Left kidney (tissue), 2 donors: ENCODE data around the gene TFCP2. TPM values are rescaled to one million over a fixed set of nuclear protein-coding genes. Genes with fewer than 3 reads are reported as not detected.

Source experiments
- DNase-seq: peaks from one replicate; pipeline ENCODE4 v3.0.0-alpha.2; 2013
- polyA plus RNA-seq: library from polyadenylated mRNA; unstranded; fragments of 120-200 nt; gene quantifications from one replicate; pipeline ENCODE4 v1.2.1, GENCODE V29; 2013; ENCODE audit not compliant: insufficient read length

The TFCP2 gene
- polyA plus RNA-seq, 1 donor = 62.7 TPM

DNA sequence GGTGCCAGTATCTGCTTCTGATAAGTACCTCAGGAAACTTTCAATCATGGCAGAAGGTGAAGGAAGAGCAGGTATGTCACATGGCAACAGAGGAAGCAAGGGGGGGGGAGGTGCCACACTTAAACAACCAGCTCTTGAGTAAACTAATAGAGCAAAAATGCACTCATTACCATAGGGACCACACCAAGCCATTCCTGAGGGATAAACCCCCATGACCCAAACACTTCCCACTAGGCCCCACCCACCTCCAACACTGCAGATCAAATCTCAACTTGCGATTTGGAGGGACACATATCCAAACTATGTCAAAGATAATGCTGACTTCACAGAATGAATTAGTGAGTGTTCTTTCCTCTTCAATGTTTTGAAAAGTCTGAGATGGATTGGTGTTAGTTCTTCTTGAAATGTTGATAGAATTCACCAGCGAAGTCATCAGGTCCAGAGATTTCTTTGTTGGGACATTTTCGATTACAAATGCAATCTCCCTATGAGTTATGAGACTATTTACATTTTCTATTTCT lies 16.6 kb downstream of the TFCP2 start:
- no peak for DNase-seq

DNA sequence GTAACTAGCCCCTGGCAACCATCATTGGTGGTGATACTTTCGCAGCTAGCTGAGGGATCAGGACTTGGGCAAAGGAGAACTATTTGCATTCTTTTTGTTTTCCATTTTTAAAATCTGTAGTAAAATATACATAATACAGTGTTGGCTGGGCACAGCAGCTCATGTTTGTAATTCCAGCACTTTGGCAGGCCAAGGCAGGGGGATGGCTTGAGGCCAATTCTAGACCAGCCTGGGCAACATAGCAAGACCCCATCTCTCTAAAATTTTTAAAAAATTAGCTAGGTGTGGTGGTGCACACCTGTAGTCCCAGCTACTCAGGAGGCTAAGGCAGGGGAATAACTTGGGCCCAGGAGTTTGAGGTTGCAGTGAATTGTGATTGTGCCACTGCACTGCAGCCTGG lies 20.0 kb downstream of the TFCP2 start:
- DNase-seq = no peak

DNA sequence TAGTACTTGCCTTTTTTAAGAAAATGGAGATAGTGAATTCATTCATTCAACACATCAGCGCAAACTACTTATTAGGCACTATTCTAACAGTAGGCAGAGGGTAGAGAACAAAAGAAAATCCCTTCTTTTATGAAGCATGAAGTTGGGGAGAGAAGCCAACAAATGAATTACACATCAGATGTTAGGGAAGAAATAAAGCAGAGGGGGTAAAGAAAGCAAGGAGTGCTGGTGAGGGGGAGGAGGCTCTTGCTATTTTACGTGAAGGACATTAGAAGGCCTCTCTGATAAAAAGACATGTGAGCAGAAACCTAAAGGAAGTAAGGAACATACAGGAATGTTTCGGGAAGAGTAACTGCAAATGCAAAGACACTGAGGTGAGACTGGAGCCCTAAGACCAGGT lies 22.2 kb downstream of the TFCP2 start:
- DNase-seq = no peak

DNA sequence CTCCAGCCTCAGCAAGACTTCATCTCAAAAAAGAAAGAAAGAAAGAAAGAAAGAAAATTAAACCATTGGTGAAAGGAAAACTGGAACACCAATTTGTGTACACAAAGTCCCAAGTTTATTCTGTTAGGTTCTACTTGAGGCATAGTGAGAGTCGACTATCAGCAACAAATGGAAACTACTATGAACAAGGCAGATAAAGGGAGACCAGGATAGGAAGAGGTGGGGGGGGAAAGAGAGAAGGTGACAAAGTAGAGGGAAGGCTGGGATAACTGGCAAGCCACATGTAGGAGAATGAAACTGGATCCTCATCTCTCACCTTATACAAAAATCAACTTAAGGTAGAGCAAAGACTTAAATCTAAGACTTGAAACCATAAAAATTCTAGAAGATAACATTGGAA lies 25.6 kb downstream of the TFCP2 start:
- no peak for DNase-seq

DNA sequence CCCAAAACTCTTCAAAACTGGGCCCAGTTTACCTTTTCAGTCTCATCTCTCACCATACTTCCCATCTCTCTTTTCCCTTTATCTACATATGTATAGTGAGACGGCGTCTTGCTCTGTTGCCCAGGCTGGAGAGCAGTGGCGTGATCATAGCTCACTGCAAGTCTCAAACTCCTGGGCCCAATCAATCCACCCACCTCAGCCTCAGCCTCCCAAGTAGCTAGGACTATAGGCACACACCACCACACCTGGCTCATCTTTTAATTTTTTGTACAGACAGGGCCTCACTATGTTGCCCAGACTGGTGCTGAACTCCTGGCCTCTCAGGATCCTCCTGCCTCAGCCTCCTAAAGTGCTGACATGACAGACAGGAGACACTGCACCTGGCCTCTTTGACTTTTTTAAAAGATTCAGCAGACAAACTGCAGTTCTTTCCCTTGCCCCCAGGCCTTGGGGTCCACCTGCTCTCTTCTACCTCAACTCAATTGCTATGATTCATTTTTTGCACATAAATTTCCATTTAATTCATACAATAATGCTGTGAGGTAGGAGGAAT lies 33.6 kb downstream of the TFCP2 start:
- DNase-seq = no peak

DNA sequence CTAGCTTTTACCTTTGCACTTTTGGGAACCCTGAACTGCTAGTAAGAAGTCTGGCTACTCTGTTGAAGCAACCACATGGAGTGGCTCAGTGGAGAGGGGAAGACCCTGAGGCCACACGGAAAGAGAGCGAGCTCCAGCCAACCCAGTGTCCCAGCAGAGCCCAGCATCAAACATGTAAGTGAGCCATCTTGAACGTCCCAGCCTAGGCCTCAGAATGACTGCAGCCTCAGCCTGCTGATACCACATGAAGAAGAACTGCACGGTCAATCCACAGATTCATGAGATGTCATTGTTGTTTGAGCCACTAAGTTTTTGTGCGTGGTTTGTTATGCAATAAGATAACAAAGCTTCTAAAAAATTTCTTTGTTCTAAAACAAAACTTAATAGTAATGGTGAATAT lies 40.2 kb downstream of the TFCP2 start:
- no peak for DNase-seq

DNA sequence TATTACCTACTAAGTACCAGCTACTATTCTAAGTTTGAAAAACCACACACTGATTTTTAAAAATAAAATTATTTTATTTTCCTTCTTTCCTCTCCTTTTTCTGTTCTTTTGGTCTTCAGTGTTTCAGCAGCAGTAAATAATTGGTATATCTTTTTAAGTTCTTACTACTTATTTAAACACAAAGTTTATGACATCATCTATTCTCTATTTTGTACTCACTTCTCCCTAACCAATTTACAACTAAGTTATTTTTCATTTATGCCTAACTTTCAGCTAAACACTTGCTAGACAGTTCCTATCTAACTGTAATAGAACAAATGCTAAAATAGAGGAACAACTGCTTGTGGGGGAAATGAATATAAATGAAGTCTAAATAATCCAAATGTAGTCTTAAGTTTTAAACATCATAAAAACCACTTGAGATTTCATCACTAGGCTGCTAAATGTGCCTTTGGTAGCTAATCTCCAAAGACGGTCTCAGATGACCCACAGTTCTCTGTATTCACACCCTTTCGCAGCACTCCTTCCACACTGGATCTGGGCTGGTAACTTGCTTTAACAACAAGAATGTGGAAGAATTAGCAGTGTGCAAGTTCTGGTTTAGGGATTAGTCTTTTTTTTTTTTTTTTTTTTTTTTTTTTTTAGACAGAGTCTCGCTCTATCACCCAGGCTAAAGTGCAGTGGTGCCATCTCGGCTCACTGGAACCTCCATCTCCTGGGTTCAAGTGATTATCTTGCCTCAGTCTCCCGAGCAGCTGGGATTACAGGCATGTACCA lies 41.0 kb downstream of the TFCP2 start:
- no peak for DNase-seq

DNA sequence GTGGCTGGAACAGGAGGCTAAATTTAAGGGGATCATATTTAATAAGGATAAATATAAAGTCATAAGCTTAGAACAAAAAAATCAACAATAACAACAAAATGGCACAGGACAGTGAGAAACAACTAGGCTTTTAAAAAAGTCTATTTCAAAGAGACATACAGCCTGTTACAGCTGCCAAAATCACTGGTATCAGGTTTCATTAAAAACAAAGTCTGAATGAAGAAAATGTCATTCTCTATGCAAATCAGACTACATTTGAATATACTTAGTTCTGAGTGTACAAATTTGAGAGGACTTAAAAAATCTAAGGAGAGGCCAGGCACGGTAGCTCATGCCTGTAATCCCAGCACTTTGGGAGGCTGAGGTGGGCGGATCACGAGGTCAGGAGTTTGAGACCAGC lies 44.0 kb downstream of the TFCP2 start:
- peak; percentile 18 for DNase-seq

DNA sequence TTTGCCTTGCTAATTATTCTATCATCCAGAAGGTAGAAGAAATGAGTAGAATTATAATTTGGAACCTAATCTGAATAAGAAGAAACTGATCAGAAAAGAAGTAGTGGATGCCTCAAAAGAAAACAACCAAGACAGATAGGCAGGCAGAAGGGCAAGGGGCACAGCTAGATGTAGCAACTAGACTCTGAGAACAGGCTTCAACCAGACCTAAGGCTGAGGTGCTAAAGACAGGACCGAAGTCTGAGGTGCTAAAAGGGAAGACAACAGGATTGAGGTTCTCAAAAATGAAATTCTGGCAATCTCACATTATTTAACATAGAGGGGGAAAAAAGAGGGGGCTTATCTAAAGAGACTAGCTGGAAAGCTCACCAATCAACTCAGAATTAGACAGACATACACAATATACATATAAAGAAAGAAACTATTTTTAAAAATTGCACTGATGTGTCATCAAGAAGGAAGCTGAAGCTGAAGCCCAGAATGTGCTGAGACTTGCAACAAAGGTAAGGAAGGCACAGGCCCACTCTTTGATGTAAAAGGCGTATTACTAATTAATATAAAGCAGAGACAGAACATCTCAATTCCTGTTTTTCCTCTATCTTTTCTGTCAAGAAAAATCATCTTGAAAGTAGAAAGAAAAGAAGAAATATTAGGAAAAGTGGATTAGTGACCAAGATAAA lies 45.7 kb downstream of the TFCP2 start:
- DNase-seq = no peak

DNA sequence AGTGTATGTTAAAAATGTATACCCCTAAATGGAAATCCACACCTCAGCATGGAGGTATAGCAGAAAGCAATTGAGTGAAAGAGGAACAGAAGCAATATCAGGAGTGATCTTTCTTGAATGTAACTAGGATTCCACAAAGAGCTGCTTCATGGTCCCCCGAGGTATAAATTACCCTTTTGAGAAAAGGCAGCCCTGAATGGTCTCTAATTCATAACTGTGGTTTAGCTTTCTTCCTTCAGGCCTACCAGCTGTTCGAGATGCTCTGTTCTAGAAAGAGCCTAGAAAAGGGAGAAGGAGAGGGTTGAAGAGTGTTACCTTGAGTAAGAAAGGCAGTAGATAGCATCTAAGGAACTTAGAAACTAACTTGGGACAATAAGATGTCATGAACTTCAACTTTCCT lies 46.6 kb downstream of the TFCP2 start:
- DNase-seq = no peak

DNA sequence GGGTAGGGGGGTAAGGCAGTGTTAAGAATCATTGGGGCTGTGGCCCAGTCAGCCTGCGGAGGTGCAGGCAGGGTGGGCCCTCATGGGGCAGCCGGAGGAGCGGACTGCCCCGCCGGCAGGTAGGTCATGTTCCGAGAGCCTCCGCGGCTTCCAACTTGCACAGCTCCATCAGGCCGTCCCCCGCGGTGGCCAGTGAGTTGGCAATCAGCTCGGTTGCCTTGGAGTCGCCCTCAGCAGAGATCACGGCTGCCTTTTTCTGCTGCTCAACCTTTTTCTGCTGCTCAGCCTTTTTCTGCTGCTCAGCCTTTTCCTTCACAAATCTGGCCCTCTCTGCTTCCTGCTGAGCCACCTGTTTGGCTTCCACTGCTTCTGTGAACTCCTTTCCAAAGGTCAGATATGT lies 48.4 kb downstream of the TFCP2 start:
- DNase-seq = no peak

DNA sequence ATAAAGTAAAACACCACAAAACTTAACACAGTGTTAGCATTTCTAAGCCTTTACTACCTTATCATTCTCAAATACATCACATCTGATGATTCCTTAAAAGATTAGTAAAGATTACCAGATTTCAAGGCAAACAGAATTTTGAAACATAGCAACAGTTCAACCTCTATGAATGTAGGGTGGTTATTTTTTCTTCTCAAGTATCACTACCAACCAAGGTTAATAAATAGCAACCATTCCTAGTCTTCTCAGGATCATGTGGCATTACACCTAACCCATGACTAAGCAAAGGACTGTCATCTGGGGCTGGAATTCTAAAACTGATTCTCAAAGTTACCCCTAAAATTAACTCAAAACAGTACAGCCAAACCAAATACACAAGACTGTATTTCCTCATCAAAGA lies 50.1 kb downstream of the TFCP2 start:
- DNase-seq = peak; percentile 3

DNA sequence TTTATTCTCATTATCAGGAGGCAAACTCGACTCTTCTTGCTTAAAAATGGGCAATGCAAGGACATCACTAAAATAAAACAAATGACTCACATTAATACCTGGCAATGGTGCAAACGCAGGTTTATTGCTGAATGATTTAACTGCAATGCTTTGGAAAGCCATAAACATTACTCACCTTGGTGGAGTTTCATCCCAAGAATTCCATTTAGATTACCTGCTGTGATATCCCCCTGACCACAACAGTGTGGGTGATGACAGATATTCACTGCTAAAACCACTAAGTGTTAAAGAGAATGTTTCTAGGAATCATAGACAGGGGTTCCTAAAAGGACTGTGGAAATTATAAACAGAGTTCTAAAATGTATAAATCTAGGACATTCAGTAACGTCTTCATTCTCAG lies 54.2 kb downstream of the TFCP2 start:
- no peak for DNase-seq

DNA sequence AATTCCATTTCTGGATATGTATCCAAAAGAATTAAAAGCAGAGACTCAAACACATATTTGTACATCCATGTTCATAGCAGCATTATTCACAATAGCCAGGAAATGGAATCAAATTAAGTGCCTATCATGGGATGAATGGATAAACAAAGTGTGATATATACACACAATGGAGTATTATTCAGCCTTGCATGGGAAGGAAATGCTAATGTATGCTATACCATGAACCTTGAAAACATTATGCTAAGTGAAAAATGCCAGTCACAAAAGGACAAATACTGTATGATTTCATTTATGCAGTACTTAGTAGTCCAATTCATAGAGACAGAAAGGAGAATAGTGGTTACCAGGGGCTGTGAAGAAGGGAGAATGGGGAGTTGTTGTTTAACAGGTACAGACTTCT lies 57.4 kb downstream of the TFCP2 start:
- no peak for DNase-seq

DNA sequence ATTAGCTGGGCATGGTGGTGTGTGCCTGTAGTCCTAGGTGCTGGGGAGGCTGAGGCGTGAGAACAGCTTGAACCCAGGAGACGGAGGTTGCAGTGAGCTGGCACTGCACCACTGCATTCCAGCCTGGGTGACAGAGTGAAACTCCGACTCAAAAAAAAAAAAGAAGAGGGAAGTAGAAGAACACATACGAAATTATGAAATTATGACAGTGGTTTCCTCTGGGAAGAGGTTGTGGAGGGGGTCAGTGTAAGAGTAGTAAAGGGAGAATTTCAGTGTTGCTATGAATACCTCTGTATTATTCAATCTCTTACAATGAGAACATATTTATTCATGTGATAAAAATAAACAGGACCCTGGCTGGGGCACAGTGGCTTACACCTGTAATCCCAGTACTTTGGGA lies 64.8 kb downstream of the TFCP2 start:
- DNase-seq = no peak

DNA sequence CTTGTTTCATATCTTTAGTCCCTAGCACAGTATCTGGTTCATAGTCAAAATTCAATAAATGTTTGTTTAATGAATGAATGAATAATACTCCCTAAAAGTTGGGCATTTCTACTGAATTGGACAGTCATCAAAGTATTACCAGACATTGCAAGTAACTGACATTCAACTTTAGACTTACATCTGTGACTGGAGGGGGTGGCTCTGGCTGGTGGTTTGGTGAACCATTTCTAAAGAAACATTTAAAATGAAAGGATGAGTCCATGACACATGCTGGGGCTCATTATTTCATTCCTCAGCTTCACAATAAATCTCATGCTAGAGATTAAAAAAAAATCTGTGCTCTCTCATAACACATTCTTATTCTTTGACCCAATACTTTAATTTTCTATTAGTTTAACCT lies 69.0 kb downstream of the TFCP2 start:
- DNase-seq = no peak

DNA sequence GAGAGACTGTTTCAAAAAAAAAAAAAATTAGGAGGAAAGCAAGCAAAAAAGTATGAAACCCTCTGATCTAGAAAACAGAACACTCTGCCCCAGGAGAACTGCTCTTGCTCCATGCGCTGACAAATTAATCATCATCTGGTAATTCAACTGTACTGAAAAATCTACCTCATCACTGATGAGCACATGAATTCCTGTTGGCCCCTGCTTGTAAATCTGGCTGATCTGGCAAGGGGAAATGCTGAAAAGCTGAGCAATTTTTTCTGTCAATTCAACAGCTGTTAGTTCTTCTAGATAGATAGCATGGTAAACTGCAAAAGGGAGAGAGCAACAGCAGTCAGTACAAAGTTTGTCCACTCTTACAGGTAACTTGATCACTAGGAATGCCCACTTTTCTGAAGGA lies 74.3 kb downstream of the TFCP2 start:
- no peak for DNase-seq

DNA sequence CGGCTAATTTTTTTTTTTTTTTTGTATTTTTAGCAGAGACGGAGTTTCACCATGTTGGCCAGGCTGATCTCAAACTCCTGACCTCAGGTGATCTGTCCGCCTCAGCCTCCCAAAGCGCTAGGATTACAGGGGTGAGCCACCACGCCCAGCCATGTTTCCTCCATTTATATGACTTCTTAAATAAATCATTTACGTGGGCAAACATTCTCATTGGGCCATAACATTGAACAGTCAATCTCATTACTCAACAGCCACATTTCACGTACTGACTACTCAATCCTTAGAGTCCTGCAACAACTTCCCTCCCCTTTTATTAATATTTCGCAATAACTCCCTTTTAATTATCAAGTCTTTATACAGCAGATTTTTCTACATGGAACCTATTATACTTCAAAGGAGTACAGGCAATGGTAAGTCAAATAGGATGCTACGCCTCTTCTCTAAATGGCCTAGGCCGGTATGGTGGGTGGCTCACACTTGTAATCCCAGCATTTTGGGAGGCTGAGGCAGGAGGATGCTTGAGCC lies 82.2 kb downstream of the TFCP2 start:
- DNase-seq = no peak

DNA sequence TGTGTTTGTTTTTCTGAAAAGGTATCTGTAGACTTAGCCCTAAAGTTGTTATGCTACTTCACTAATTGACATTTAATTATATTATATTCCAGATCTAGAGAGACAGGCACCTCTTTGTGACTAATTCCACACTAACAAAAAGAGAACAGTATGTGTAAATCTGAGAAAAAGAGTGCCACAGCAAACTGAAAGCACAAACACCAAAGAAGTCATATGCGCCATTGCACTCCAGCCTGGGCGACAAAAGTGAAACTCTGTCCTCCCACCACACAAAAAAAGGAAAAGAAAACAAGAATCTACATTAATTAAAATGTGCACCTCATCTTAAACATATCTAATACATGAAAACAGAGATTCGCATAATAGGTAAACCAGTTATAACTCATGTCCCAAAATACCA lies 85.1 kb downstream of the TFCP2 start:
- no peak for DNase-seq

DNA sequence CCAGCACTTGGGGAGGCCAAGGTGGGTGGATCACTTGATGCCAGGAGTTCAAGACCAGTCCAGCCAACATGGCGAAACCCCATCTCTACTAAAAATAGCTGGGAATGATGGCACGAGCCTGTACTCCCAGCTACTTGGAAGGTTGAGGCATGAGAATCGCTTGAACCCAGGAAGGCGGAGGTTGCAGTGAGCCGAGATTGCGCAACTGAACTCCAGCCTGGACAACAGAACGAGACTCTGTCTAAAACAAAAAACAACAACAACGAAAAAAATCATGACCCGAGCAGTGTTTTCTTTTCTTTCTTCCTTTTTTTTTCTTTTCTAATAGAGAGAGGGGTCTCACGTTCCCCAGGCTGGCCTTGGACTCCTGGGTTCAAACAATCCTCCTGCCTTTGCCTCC lies 86.0 kb downstream of the TFCP2 start:
- no peak for DNase-seq

DNA sequence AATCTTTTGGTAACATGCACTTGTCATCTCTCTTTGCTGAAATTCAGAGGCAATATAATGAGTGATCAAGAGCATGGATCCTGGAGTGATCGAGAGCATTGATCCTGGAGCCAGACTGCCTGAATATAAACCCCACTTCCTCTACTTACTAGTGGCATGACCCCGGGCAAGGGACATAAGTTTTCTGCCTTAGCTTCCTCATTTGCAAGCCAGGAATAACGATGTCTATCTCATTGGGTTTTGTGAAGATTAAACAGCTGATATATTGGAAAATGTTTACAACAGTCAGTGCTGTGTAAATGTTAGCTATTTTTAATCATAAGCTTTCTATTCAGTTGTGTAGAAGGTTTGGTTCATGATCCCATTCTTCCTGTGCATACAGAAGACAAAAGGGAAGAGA lies 87.2 kb downstream of the TFCP2 start:
- no peak for DNase-seq

DNA sequence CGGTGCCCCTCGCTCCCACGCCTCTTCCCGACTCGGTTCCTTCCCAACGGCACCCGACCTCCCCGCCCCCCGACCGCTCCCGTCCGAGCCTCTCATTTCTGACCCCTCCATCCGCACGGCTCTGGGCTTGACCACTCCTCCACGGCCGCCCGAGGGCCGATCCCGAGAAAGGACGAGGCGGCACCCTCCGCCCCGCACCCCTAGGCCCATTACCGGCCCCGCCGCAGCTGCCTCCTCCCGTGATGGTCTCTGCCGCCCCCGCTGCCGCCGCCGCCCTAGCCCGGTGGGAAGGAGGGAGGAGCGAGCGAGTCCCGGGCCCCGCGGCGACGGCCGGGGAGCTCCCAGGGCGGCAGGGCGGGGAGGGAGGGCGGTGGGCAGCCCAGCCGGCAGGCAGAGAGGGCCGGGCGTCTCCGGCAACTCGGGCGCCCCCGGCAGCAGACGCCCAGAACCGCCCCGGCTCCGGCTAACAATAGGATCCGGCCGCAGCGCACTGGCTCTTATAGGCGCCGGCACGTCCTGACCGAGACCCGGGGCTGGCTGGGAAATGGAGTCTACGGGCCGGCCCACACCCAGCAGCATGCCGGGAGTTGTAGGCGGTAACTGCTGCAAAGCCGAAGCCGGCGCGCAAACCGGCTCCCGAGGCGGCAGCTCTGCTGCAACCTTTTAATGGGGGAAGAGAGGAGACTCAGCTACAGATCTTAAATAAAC lies 89.7 kb downstream of the TFCP2 start, which contains the start of gene CSRNP2:
Gene CSRNP2, minus strand, starts transcription at position 471 of the 708 bp plus-strand sequence. CDS start 7,035 bp downstream, outside the sequence.
- DNase-seq = peak; percentile 94
